Measurements from ENCODE around the gene ETHE1. TPM values are rescaled to one million over a fixed set of nuclear protein-coding genes. Genes with fewer than 3 reads are reported as not detected.

The ETHE1 gene
- polyA plus RNA-seq, 1 donor from 2014 or later = 40.9 TPM

DNA sequence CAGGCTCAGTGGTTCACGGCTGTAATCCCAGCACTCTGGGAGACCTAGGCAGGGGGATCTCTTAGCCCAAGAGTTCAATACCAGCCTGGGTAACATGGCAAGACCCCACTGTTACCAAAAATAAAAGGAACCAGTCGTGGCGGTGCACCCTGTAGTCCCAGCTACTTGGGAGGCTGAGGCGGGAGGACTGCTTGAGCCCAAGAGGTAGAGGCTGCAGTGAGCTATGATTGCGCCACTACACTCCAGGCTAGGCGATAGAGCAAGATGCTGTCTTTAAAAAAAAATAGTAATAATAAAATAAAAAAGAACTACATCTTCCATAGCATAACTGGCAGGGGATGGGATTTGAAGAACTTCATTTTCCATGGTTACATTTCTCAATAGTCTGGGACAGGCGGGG is 64.6 kb downstream of the ETHE1 start:
- Histone ChIP-seq H3K79me2 (replicated peaks; ENCODE audit: insufficient read depth, low read length) (no peaks in the 10 kb centered on the region), H3K27ac (ENCODE audit: low read length) (no peak overlapping the region), H3K9me3 (ENCODE audit: low read length) (no peaks in the 10 kb centered on the region), H3K36me3 (ENCODE audit: insufficient read depth, low read length) (no peaks in the 10 kb centered on the region), H4K20me1 (ENCODE audit: insufficient read depth) (no peaks in the 10 kb centered on the region), H3K9me2 (ENCODE audit: insufficient read depth, low read length) (no peaks in the 10 kb centered on the region), H3K27me3 (ENCODE audit: insufficient read depth, low read depth, low read length) (no peaks in the 10 kb centered on the region), H3K4me2 (ENCODE audit: low read length) (no peak overlapping the region), H3F3A (ENCODE audit: insufficient read depth, low read length, poor library complexity, severe bottlenecking) (no peaks in the 10 kb centered on the region), H3K9ac (ENCODE audit: low read length) (no peak overlapping the region), H2AFZ (ENCODE audit: low read depth, low read length) (no peak overlapping the region), H3K4me3 (ENCODE audit: low read length) (peak overlapping the region; percentile 74)
- TF ChIP-seq SMC3 (conservative IDR thresholded peaks at IDR 0.05; ENCODE audit: poor library complexity) (no peak), TAF1 (IDR thresholded peaks at IDR 0.05; ENCODE audit: low read depth) (no peak), EP300 (conservative IDR thresholded peaks at IDR 0.05; ENCODE audit: poor library complexity, severe bottlenecking) (no peak), POLR2AphosphoS5 (IDR thresholded peaks at IDR 0.05) (no peak), MXI1 (conservative IDR thresholded peaks at IDR 0.05; ENCODE audit: poor library complexity, severe bottlenecking) (no peak), RAD21 (conservative IDR thresholded peaks at IDR 0.05) (no peak), EZH2 (IDR thresholded peaks at IDR 0.05; ENCODE audit: borderline replicate concordance, insufficient read depth, low read length, poor library complexity, severe bottlenecking) (no peak)
- TF ChIP-seq, protein P1, sequence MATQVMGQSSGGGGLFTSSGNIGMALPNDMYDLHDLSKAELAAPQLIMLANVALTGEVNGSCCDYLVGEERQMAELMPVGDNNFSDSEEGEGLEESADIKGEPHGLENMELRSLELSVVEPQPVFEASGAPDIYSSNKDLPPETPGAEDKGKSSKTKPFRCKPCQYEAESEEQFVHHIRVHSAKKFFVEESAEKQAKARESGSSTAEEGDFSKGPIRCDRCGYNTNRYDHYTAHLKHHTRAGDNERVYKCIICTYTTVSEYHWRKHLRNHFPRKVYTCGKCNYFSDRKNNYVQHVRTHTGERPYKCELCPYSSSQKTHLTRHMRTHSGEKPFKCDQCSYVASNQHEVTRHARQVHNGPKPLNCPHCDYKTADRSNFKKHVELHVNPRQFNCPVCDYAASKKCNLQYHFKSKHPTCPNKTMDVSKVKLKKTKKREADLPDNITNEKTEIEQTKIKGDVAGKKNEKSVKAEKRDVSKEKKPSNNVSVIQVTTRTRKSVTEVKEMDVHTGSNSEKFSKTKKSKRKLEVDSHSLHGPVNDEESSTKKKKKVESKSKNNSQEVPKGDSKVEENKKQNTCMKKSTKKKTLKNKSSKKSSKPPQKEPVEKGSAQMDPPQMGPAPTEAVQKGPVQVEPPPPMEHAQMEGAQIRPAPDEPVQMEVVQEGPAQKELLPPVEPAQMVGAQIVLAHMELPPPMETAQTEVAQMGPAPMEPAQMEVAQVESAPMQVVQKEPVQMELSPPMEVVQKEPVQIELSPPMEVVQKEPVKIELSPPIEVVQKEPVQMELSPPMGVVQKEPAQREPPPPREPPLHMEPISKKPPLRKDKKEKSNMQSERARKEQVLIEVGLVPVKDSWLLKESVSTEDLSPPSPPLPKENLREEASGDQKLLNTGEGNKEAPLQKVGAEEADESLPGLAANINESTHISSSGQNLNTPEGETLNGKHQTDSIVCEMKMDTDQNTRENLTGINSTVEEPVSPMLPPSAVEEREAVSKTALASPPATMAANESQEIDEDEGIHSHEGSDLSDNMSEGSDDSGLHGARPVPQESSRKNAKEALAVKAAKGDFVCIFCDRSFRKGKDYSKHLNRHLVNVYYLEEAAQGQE (IDR thresholded peaks at IDR 0.05; ENCODE audit: borderline replicate concordance) = no peak
- TF ChIP-seq, protein P2, sequence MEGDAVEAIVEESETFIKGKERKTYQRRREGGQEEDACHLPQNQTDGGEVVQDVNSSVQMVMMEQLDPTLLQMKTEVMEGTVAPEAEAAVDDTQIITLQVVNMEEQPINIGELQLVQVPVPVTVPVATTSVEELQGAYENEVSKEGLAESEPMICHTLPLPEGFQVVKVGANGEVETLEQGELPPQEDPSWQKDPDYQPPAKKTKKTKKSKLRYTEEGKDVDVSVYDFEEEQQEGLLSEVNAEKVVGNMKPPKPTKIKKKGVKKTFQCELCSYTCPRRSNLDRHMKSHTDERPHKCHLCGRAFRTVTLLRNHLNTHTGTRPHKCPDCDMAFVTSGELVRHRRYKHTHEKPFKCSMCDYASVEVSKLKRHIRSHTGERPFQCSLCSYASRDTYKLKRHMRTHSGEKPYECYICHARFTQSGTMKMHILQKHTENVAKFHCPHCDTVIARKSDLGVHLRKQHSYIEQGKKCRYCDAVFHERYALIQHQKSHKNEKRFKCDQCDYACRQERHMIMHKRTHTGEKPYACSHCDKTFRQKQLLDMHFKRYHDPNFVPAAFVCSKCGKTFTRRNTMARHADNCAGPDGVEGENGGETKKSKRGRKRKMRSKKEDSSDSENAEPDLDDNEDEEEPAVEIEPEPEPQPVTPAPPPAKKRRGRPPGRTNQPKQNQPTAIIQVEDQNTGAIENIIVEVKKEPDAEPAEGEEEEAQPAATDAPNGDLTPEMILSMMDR (IDR thresholded peaks at IDR 0.05; ENCODE audit: poor library complexity, severe bottlenecking) = no peak

DNA sequence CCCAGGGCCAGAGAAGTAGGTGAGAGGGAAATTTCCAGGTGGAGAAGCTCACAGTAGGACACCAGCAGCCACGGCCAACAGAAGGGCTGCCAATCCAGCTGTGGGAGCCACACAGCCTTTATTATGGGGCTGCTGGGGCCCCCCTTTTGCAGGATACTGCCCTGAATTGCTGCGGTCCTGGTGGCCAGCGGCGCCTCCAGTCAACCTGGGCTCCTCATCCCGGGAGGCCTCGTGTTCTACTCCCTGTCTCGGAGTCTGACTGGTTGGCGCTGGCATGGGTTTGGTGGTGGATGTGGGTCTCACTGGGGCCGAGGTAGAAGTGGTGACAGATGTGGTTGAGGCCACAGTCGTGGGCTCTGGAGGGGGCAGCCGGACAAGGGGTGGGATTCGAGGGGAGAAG is 65.7 kb downstream of the ETHE1 start:
- TF ChIP-seq EZH2 (IDR thresholded peaks at IDR 0.05; ENCODE audit: borderline replicate concordance, insufficient read depth, low read length, poor library complexity, severe bottlenecking) (no peak), MXI1 (conservative IDR thresholded peaks at IDR 0.05; ENCODE audit: poor library complexity, severe bottlenecking) (no peak), SMC3 (conservative IDR thresholded peaks at IDR 0.05; ENCODE audit: poor library complexity) (no peak), TAF1 (IDR thresholded peaks at IDR 0.05; ENCODE audit: low read depth) (no peak), RAD21 (conservative IDR thresholded peaks at IDR 0.05) (no peak), EP300 (conservative IDR thresholded peaks at IDR 0.05; ENCODE audit: poor library complexity, severe bottlenecking) (no peak), POLR2AphosphoS5 (IDR thresholded peaks at IDR 0.05) (no peak)
- TF ChIP-seq, protein P2 (IDR thresholded peaks at IDR 0.05; ENCODE audit: poor library complexity, severe bottlenecking) = no peak
- TF ChIP-seq, protein P1 (IDR thresholded peaks at IDR 0.05; ENCODE audit: borderline replicate concordance) = no peak
- Histone ChIP-seq H2AFZ (ENCODE audit: low read depth, low read length) (no peak overlapping the region), H3F3A (ENCODE audit: insufficient read depth, low read length, poor library complexity, severe bottlenecking) (no peaks in the 10 kb centered on the region), H3K27me3 (ENCODE audit: insufficient read depth, low read depth, low read length) (no peaks in the 10 kb centered on the region), H3K79me2 (replicated peaks; ENCODE audit: insufficient read depth, low read length) (no peaks in the 10 kb centered on the region), H3K27ac (ENCODE audit: low read length) (no peak overlapping the region), H3K9ac (ENCODE audit: low read length) (no peak overlapping the region), H3K9me3 (ENCODE audit: low read length) (no peaks in the 10 kb centered on the region), H3K4me3 (ENCODE audit: low read length) (no peak overlapping the region), H3K4me2 (ENCODE audit: low read length) (no peak overlapping the region), H3K9me2 (ENCODE audit: insufficient read depth, low read length) (no peaks in the 10 kb centered on the region), H3K36me3 (ENCODE audit: insufficient read depth, low read length) (no peaks in the 10 kb centered on the region), H4K20me1 (ENCODE audit: insufficient read depth) (no peaks in the 10 kb centered on the region)
